ENCODE data around the gene ABHD1.
A peak's percentile ranks its signal among the peaks of the same experiment; 100 is the strongest.

Gene ABHD1

GRCh38 chr2:27158468-27158867, 34.9 kb downstream of the ABHD1 start:
- Histone ChIP-seq H3K36me3 (ENCODE audit: control insufficient read depth in 2 of 2, insufficient read depth in 1 of 2, low read length in 2 of 2) (no peaks in the 10 kb centered on the region), H3K4me1 (ENCODE audit: control insufficient read depth, insufficient read depth, low read length) (no peaks in the 10 kb centered on the region), H3K4me3 (ENCODE audit: low read depth, low read length) (no peak overlapping the region), H3K9me3 (ENCODE audit: control insufficient read depth, insufficient read depth, low read depth, low read length) (no peaks in the 10 kb centered on the region), H3K27ac (ENCODE audit: extremely low read depth, low read depth, low read length) (no peak overlapping the region)
- ChIA-PET POLR2A (no interaction called here), CTCF (interaction anchor here (1.8 to 3.5 kb wide), 2 partner anchors 8 to 11 kb away, joined by 6 to 16 read pairs; no protein-coding TSS in a partner anchor)
- no peak for TF ChIP-seq IKZF3 (tag by site-specific recombination; IDR thresholded peaks at IDR 0.05)
- TF ChIP-seq YY2 (tag by site-specific recombination; IDR thresholded peaks at IDR 0.05), result no peak
- no peak for TF ChIP-seq ZNF214 (tag by site-specific recombination; IDR thresholded peaks at IDR 0.05; ENCODE audit: borderline replicate concordance)
- no peak for TF ChIP-seq ZNF639 (tag by site-specific recombination; IDR thresholded peaks at IDR 0.05)
- TF ChIP-seq ZXDB (tag by site-specific recombination; IDR thresholded peaks at IDR 0.05), result no peak
- no peak for TF ChIP-seq ZNF341 (tag by site-specific recombination; IDR thresholded peaks at IDR 0.05; ENCODE audit: low read depth)

GRCh38 chr2:27159271-27159670, 35.7 kb downstream of the ABHD1 start:
- H3K4me3 ChIP-seq (ENCODE audit: low read depth, low read length), result no peak overlapping the region
- CTCF ChIA-PET, result interaction anchor here (0.5 to 3.5 kb wide), 4 partner anchors 11 to 144 kb away, joined by 3 to 16 read pairs (median 4); no protein-coding TSS in a partner anchor
- H3K27ac ChIP-seq (ENCODE audit: extremely low read depth, low read depth, low read length), result no peak overlapping the region
- no peaks in the 10 kb centered on the region for H3K4me1 ChIP-seq (ENCODE audit: control insufficient read depth, insufficient read depth, low read length)
- H3K36me3 ChIP-seq (ENCODE audit: control insufficient read depth in 2 of 2, insufficient read depth in 1 of 2, low read length in 2 of 2), result no peaks in the 10 kb centered on the region
- no peaks in the 10 kb centered on the region for H3K9me3 ChIP-seq (ENCODE audit: control insufficient read depth, insufficient read depth, low read depth, low read length)
- POLR2A ChIA-PET, result interaction anchor here (0.5 kb wide), 1 partner anchor 121 kb away, joined by 3 read pairs; no protein-coding TSS in a partner anchor
- peak; percentile 60 for TF ChIP-seq ZFHX2 (tag by site-specific recombination; conservative IDR thresholded peaks at IDR 0.05)
- TF ChIP-seq EGR2 (tag by site-specific recombination; IDR thresholded peaks at IDR 0.05; ENCODE audit: low read depth), result peak; percentile 65; the same call in 1 of the 2 replicates
- no peak for TF ChIP-seq KLF17 (tag by site-specific recombination; IDR thresholded peaks at IDR 0.05)
- peak; percentile 48 for TF ChIP-seq ZIC2 (tag by site-specific recombination; IDR thresholded peaks at IDR 0.05)

- no peaks in the 10 kb centered on the region for H3K36me3 ChIP-seq (ENCODE audit: control insufficient read depth in 2 of 2, insufficient read depth in 1 of 2, low read length in 2 of 2)
- H3K4me3 ChIP-seq (ENCODE audit: low read depth, low read length), result no peak overlapping the region
- no peaks in the 10 kb centered on the region for H3K9me3 ChIP-seq (ENCODE audit: control insufficient read depth, insufficient read depth, low read depth, low read length)
- no peak overlapping the region for H3K27ac ChIP-seq (ENCODE audit: extremely low read depth, low read depth, low read length)
- ChIA-PET CTCF (interaction anchor here (0.6 to 1.4 kb wide), 3 partner anchors 9 to 582 kb away, joined by 3 to 5 read pairs (median 4); no protein-coding TSS in a partner anchor), POLR2A (interaction anchor here (0.6 to 0.7 kb wide), 2 partner anchors 48 to 79 kb away, joined by 3 to 4 read pairs; no protein-coding TSS in a partner anchor)
- no peaks in the 10 kb centered on the region for H3K4me1 ChIP-seq (ENCODE audit: control insufficient read depth, insufficient read depth, low read length)
- TF ChIP-seq TSHZ1 (tag by site-specific recombination; IDR thresholded peaks at IDR 0.05; ENCODE audit: borderline replicate concordance) (no peak), MEIS1 (CRISPR knock-in tag; IDR thresholded peaks at IDR 0.05; ENCODE audit: borderline replicate concordance) (no peak), PRDM6 (tag by site-specific recombination; IDR thresholded peaks at IDR 0.05) (no peak), GLIS2 (tag by site-specific recombination; IDR thresholded peaks at IDR 0.05) (no peak), ZNF398 (tag by site-specific recombination; IDR thresholded peaks at IDR 0.05) (no peak), ZNF701 (tag by site-specific recombination; IDR thresholded peaks at IDR 0.05) (no peak), ZBTB7A (tag by site-specific recombination; IDR thresholded peaks at IDR 0.05; ENCODE audit: low read depth) (no peak), ZNF747 (tag by site-specific recombination; IDR thresholded peaks at IDR 0.05) (no peak), ZNF391 (tag by site-specific recombination; IDR thresholded peaks at IDR 0.05; ENCODE audit: borderline replicate concordance, low read depth) (no peak), BCL11A (tag by site-specific recombination; IDR thresholded peaks at IDR 0.05; ENCODE audit: low read depth) (no peak)
Measured at GRCh38 chr2:27160191-27160590, 36.6 kb downstream of the ABHD1 start.

Data from HEK293 (cell line).